HS-5 (cell line): Measurements from ENCODE around the gene BRD4.

Experiments
- DNase-seq: peaks from one replicate; pipeline ENCODE4 v3.0.0-alpha.2; 2012; ENCODE audit warnings: low read depth

The BRD4 gene

GRCh38 chr19:15248106-15248505 lies 84.2 kb downstream of the BRD4 start:
- no peak for DNase-seq

- DNase-seq = no peak
These were observed 85.0 kb downstream of the BRD4 start for GRCh38 chr19:15247107-15248014.

- no peak for DNase-seq
These were observed 86.2 kb downstream of the BRD4 start for GRCh38 chr19:15246198-15246481.

- DNase-seq = no peak
These were observed 86.8 kb downstream of the BRD4 start for GRCh38 chr19:15245370-15246197.

GRCh38 chr19:15244808-15245207 lies 87.5 kb downstream of the BRD4 start:
- DNase-seq = no peak

GRCh38 chr19:15244106-15244803 lies 88.1 kb downstream of the BRD4 start:
- no peak for DNase-seq

- no peak for DNase-seq
These were observed 88.9 kb downstream of the BRD4 start for GRCh38 chr19:15243236-15243957.

GRCh38 chr19:15241259-15241910 lies 91.0 kb downstream of the BRD4 start:
- DNase-seq = no peak

- DNase-seq = no peak
These were observed 91.8 kb downstream of the BRD4 start for GRCh38 chr19:15240515-15240914.

- no peak for DNase-seq
These were observed 92.9 kb downstream of the BRD4 start for GRCh38 chr19:15239337-15239949.

- no peak for DNase-seq
These were observed 93.6 kb downstream of the BRD4 start for GRCh38 chr19:15238639-15239155.

- DNase-seq = no peak
These were observed 94.3 kb downstream of the BRD4 start for GRCh38 chr19:15237759-15238638.

GRCh38 chr19:15236886-15237285 lies 95.5 kb downstream of the BRD4 start:
- no peak for DNase-seq

- no peak for DNase-seq
These were observed 96.6 kb downstream of the BRD4 start for GRCh38 chr19:15235781-15236180.

- no peak for DNase-seq
These were observed 97.8 kb downstream of the BRD4 start for GRCh38 chr19:15234431-15235130.

GRCh38 chr19:15231271-15231670 lies 101.1 kb downstream of the BRD4 start:
- no peak for DNase-seq

- DNase-seq = no peak
These were observed 105.1 kb downstream of the BRD4 start for GRCh38 chr19:15227261-15227660.

- DNase-seq = no peak
These were observed 106.6 kb downstream of the BRD4 start for GRCh38 chr19:15225760-15226159.
